ENCODE results near the gene CCDC88C.

DNA sequence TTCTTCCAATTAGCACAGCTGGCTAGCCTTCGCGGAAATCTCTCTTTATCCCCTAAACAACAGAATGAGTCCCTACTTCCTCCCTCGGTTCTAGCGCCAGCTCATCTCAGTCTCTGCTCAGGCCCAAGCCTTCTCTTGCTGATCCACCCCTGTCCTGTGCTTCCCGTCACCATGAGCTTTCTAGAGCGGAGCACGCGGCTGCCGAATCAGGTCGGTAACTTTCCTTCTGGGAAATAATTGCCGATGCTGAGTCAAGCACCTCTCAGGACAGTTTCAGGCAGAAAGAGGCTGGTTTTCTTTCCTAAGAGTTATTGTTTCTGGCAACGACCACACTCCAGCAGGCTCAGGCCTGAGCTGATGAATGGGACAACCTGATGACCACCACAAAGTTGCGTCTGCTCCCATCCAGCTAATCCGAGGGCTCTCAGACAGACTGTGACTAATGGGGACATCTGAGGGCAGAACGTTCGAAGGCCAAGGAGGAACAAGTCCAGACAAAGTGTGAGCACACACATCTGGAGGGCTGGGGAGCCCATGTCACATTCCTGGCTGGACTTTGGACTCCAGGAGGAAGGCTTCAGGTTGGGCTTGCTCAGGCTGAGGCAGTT, 159.5 kb downstream of the CCDC88C start:
- TF ChIP-seq CTCF (IDR thresholded peaks at IDR 0.05 in 4 of 5, conservative IDR thresholded peaks at IDR 0.05 in 1 of 5) (no peak), POLR2A (IDR thresholded peaks at IDR 0.05) (no peak)
